HG02943 (cell line): ENCODE data around the gene CELSR2.

Experiments used
- ATAC-seq: cut with Tn5 transposase; IDR thresholded peaks from one replicate; pipeline ENCODE4 v1.9.1; 2021; ENCODE audit warnings: mild to moderate bottlenecking, low read depth, moderate library complexity; ENCODE audit not compliant: unreplicated experiment

CELSR2 gene

DNA sequence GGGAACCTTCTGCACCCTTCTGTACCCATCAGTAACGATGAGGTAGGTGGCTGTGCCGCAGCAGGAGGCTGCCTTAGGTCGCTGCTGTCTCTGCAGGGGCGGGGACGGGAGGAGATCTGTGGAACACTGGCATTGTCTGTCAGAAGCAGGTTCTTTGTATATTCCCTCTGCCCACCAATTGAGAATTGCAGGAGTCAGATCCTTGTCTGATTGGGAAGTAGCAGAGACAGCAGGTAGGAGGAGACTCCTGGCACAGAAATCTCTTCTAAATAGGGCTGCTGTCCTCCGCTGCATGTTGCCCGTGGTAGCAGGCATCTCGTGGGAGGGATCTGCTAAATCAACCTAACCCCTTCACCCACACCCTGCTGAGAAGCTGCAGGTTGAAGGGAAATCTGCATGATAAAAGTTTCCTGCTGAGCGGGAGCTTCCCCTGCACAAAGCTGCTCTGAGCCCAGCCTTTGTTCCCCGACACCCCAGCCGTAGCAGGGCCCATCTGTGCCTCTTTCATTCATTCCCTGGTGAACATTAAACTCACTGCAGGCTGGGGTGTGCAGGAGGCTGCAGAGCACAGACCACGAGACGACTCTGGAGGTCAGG, 19.7 kb upstream of the CELSR2 start:
- no peak for ATAC-seq

DNA sequence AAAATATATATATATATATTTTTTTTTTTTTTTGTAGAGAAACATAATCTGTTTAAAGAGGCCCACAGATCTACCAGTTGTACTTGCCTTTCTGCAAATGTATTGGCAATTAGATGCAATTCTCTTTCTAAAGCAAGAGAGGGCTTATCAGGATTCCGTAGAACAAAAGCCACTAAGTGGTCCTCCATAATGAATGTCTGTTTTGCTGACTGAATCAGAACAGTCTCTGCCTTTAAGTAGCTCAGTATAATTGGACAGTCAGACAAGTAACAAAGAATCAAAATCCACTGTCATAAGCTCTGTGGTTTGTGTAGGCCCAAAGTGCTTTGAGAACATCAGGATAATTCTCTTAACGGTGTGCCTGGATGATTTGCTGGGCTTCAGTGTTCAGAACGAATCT, 18.3 kb upstream of the CELSR2 start:
- no peak for ATAC-seq

DNA sequence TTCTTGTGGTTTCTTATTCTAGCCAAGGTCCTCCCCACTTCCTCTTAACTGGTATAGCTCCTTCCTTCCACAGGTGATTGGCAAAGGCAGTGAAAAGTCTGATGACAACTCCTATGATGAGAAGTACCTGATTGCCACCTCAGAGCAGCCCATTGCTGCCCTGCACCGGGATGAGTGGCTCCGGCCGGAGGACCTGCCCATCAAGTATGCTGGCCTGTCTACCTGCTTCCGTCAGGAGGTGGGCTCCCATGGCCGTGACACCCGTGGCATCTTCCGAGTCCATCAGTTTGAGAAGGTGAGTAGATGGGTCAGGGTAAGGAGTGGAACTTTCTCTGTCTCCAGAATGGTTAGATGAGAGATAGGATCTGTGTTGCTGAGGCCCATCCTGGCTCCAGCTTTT, 14.2 kb upstream of the CELSR2 start:
- no peak for ATAC-seq

DNA sequence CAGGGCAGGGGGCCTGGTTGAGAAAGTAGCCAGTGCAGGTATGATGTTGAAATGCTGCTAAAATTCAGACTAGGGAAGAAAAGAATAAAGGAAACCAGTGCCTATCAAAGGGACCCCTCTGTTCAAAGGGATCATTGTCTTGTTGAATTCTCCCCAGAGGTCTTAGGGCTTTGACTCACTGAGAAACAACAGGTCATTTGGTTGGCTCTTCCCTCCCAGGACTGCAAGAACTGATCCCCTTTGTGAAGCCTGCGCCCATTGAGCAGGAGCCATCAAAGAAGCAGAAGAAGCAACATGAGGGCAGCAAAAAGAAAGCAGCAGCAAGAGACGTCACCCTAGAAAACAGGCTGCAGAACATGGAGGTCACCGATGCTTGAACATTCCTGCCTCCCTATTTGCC, 11.8 kb upstream of the CELSR2 start:
- ATAC-seq = no peak

DNA sequence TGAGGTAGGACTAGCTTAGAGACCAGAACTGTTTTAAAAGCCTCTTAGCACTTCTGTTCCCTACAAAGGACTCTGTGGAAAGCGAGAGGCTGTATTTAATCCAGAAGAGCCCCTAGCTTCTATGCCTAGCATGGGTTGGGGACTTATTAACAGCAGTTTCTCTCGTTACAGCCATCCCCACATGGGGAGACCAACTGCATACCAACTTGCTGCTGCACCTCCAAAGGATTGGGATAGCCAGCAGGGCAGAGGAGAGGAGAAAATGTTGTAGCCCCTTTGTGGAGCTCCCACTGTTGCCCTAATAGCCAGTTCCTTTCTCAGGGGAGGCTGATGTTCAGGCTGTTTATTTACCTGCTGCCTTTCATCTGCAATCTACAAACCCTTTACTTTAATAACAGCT, 11.0 kb upstream of the CELSR2 start:
- ATAC-seq = no peak

DNA sequence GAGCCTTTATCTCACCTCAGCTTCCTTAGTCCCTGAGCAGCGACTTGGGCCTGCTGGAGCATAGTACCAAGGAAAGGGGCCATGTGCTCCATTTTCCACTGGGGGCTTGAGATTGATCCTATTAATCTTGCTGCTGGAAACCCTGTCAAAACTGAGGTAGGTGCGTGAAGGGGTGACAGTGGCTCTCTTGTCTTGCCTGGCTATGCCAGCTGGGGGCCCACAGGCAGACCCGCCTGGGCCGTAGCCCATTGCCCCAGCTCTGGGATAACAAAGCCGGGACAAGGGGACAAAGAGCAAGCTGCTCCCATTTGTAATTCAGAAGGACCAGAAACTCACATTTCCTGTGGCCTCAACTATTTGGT, 10.3 kb upstream of the CELSR2 start:
- no peak for ATAC-seq

DNA sequence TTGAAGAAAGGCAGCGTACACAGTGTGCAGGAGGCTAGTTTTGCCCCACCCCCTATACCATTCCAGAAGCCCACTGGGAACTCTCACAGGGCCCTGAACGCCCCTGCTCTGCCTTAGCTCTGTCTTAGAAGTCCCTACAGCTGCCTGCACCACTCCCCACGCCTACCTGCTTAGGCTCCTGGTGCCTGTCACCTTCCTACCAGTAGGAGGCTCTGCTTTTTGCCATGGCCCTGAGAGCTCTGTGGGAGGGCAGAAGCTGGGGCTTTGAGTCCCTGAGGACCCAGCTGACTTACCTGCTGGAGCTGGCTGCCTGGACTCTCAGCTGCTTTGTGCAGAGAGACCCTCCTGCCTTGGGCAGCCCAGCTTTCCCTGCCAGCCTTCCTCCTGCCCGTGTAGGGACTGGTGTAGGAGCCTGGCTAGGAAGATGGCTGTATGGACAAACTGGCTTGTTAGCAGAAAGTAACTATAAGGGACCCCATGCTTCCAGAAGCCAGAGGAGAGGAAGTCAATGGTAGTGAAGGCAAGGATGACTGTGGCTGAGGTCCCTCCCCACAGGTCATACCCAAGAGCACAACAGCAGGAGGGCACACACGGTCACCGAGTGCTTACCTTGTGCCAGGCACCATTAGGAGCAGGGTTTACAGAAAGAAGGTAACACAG, 9.8 kb upstream of the CELSR2 start:
- ATAC-seq = no peak

DNA sequence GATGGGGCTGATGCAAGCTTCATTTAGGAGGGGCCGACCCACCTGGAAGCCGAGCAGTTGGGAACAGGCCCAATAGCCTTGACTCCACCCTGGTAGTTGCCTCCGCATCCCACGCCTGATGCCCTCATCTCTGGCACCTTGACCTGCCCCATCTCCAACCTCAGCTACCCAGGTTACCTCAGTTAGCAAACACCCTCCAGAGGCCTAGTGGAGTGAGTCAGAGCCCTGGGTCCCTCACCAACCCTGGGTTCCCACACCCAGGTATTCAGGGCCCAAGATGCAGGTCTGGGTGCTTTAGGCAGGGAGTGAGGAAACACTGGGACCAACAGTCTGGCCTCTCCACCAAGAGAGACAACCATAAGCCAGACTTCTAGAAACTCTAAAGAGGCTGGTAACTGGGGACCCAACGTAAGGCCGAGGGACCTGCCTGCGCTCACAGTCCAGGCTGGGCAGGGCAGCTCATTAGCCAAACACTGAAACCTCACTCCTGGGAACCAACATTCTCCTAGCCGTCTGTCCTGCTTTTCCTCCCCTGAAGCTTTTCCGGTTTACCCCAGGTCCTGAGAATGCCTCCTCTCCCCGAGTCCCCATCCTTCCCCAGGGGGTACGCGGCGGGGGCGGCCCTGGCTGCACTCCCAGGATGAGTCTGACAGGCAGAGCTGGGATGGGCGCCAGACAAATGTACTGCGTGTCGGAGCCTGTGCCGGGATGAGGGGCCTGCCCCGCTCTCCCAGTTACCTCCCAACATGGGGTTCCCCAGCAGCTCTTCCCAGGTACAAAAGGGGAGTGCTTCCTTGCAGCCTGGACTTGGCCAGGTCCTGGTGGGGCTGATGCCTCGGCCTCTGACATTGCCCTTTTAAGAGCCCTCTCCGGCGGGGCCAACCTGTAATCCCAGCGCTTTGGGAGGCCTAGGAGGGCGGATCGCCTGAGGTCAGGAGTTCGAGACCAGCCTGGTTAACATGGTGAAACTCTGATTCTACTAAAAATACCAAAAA, 8.9 kb upstream of the CELSR2 start:
- ATAC-seq = no peak

DNA sequence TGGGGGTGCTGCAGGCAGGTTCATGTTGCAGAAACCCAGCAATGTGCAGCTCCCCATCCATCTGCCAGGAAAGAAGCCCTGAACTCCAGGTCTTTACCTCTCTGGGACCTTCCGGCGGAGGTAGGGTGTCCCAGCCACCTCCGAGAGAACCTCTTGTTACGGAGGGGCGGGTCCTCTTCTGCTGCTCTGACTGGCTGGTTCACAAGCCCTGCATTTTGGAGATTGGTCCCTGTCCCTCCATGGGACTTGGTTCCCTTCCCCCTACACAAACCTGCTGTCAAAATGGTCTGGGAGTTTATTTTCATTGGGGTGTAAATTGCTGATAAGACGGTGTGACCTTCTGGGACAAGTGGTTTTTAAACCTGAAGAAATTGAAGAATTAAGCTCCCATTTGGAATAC, 8.0 kb upstream of the CELSR2 start:
- no peak for ATAC-seq

DNA sequence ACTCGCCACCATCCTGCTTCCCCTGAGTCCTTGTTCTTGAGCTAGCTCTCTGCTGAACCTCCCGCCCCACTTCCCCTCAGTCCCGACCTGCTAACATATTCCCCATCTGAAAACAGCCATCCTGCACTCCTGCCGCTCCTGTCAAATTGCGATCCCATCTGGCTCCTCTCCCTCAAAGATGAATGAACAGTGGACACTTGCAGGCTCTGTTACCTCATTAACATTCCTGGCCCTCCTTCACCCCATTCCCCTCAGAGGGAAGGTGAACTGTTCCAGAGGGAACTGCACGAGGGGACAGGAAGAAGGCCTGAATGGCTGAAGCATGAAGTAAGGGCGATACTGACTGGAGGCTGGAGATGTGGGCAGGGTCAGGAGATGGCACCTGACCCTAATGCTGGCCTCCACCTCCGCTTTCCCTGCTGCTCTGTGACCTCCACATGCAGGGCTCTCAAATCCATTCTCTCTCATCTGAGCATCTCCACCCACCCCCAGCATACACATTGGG, 7.4 kb upstream of the CELSR2 start:
- ATAC-seq = no peak

DNA sequence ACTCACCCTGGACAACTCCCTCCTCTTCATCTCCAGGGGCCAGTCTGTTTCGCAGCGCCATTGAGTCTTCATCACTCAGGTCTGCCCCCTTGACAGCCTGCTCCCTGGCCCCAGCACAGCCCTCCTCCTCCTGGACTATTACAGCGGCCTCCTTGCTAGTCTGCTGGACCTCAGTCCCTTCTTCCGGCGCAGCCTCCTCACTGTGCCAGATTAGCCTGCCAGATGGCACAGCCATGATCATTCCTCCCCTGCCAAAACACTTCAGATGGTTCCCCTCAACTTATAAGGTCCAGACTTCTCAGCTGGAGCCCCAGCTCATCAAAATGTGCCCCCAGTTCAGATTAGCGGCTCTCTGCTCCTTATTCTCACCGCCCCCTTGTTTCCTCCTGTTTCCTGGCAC, 7.0 kb upstream of the CELSR2 start:
- no peak for ATAC-seq

DNA sequence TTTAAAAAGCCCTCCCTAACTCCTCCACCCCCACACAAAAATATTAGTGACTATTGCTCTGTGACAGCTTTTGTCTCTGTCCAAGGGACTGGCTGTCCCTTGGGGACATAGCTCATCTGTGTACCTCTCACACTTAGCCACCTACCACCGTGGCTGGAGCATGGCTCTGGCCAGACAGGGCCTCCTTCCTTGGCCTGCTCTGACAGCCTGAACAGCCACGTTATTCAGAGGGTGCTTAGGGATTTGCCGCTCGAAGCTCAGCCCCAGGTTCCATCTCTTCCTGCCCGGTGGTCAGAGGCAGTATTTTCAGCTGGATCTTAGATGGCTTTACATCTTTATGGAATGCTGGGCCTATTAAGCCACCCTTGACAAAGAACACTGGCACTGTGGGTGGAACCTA, 6.1 kb upstream of the CELSR2 start:
- no peak for ATAC-seq

DNA sequence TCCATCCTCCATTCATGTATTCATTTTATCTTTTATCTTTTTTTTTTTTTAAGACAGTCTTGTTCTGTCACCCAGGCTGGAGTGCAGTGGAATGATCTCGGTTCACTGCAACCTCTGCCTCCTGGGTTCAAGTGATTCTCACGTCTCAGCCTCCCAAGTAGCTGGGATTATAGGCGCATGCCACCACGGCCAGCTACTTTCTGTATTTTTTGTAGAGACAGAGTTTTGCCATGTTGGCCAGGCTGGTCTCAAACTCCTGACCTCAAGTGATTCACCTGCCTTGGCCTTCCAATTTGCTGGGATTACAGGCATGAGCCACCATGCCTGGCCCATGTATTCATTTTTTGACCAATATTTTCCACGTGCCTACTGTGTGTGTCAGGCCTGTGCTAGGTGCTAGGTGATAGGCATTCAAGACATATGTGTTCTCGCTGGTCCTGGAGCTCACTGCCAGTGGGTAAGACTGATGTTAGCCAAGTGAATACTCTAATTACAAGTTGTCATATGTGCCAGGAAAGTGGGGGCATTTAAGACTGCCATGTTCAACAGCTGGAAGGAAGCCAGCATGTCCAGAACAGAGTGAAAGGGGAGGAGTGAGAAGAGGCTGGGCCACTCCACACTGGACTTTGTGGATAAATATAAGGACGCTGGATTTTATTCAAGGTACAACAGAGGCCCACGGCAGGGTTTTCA, 5.3 kb upstream of the CELSR2 start:
- no peak for ATAC-seq

DNA sequence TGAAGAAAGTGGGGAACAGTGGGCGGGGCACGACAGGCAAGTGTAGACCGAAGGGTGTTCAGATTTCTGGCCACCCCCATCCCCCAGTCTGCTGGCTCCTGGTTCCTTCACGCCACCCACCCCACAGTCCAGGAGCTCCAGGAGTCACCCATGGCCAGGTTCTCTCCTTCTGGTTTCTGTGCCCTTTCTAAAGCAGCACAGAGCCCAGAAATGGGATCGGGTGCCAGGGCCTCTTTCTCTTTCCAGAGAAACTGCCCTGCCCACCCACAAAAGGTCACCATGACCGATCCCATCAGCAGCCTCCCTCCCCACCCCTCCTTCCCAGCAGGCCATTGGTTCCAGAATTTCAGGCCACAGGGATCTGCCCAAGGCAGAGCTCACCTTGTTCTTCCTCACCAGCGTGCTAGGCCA, 3.2 kb upstream of the CELSR2 start:
- ATAC-seq = no peak

DNA sequence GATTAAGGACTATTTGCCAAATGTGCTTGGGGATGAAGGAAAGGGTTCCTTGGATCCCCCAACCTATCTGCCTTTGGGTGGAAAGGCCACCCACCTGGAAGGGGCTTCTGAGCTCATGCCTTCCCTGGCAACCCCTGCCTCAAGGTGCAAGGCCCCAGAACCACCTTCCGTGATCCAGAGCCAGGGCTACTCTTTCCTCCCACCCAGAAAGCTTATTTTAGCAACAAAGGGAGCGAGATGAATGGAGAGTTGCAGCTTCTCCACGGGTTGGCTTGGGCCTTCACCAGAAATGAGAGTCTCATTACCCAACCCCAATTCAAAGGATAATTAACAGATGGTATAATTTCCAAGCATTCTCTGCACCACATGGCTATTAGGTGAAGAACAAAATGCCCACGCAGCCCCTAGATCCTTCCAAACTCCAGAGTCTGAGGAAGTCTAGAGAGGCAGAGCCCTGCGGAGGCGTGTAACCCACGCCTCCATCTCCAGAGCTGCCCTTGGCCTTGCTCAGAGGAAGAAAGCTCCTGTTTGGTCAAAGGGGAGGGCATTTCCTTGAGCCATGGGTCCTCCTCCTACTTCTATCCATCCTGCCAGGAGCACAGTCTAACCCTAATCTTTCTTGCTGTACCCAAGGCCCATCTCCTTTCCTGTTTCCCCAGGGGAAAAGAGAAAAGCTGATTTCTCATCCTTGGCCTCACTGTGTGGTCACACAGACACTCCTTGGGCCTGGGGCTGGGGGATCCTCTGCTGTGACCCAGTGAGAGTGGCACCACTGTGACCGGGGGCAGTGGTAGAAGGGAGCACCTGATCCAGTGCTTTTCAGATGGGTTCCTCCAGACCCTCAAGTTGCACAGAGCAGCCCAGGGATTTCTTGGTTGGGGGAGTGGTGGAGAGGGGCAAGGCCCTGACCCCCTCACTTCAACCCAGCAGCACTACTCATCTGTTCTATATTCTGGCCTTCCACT, 1.7 kb upstream of the CELSR2 start:
- ATAC-seq = no peak

DNA sequence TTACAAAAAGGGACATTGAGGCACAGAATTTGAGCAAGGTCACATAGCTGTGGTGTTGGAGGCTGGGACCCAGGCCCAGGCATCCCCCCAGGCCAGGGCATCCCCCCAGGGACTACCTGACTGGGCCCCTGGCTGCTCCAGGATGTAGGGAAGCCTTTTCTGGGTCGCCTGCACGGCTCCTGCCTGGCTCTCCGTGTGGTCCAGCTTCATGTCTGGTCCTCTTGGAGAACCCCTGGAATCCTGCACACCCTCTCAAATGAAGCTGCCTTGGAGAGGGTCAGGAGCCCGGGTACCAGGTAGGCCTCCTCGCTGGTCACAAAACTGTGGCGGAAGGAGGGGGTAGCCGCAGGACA, 919 bp upstream of the CELSR2 start:
- ATAC-seq = no peak

DNA sequence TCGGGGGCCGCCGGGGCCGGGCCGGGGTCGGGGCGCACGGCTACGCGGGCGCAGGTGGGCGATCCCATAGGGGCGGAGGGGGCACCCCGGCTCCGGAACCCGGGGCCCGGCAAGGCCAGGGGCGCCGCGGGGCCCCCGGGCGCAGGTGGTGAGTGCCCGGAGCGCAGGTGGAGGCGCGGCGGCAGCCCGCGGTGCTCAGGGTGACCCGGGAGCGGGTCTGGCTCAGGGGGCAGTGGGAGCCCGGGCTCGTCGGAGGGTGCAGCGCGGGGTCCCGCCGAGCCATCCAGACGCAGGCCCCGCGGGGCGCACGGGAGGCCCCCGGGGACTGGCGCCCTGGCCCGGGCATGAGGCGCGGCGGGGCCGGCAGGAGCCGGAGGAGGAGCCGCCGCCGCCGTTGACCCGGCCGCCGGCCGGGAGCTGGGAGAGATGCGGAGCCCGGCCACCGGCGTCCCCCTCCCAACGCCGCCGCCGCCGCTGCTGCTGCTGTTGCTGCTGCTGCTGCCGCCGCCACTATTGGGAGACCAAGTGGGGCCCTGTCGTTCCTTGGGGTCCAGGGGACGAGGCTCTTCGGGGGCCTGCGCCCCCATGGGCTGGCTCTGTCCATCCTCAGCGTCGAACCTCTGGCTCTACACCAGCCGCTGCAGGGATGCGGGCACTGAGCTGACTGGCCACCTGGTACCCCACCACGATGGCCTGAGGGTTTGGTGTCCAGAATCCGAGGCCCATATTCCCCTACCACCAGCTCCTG, 489 bp downstream of the CELSR2 start:
- no peak for ATAC-seq

DNA sequence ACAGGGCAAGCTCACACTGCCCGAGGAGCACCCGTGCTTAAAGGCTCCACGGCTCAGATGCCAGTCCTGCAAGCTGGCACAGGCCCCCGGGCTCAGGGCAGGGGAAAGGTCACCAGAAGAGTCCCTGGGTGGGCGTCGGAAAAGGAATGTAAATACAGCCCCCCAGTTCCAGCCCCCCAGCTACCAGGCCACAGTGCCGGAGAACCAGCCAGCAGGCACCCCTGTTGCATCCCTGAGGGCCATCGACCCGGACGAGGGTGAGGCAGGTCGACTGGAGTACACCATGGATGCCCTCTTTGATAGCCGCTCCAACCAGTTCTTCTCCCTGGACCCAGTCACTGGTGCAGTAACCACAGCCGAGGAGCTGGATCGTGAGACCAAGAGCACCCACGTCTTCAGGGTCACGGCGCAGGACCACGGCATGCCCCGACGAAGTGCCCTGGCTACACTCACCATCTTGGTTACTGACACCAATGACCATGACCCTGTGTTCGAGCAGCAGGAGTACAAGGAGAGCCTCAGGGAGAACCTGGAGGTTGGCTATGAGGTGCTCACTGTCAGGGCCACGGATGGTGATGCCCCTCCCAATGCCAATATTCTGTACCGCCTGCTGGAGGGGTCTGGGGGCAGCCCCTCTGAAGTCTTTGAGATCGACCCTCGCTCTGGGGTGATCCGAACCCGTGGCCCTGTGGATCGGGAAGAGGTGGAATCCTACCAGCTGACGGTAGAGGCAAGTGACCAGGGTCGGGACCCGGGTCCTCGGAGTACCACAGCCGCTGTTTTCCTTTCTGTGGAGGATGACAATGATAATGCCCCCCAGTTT, 1.3 kb downstream of the CELSR2 start:
- ATAC-seq = no peak
